Fibroblast of gingiva (primary cell): Measurements from ENCODE around the gene PDIA5.
A peak's percentile ranks its signal among the peaks of the same experiment; 100 is the strongest.

Experiments
- DNase-seq: peaks from one replicate; pipeline ENCODE4 v3.0.0-alpha.2; 2011; ENCODE audit warnings: low read depth

PDIA5 gene

DNA sequence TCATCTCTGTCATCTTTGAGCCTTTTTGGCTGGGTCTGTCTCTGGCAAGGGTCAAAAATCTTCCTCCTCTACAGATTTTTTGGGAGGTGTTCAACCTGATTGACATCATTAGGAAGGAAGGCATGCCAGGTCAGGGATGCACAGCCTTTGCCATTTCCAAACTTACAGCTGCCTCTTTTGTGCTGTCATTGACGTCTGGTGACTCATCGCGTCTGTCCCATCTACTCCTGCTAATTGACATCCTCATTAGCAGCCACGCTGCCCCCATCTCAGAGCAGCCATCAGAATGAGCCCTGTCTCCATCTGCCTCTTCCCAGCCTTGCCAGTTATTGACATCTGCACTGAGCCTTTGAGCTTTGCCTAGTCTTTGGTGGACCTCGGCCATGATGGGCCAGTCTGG, 53.0 kb downstream of the PDIA5 start:
- DNase-seq, result no peak

- DNase-seq, result no peak
Measured at GRCh38 chr3:123120573-123120972, 53.7 kb downstream of the PDIA5 start.

DNA sequence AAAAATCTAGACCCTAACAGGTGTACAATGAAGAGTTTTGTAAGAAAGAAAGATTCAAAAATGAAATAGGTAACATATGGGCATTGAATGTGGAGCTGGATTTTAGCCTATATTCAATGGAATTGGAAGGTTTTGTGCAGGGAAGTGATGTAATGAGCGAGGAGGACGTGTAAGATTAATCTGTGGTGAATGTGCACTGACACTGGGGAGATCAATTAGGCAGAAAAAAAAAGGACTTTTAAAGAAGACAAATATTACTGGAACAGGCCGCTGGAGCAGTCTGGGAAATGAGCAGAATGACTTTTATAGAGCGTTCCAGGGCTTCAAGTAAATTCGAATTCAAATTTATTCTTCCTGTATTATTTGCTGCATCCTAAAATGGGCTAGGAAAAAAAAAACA, 55.2 kb downstream of the PDIA5 start:
- DNase-seq, result no peak

DNA sequence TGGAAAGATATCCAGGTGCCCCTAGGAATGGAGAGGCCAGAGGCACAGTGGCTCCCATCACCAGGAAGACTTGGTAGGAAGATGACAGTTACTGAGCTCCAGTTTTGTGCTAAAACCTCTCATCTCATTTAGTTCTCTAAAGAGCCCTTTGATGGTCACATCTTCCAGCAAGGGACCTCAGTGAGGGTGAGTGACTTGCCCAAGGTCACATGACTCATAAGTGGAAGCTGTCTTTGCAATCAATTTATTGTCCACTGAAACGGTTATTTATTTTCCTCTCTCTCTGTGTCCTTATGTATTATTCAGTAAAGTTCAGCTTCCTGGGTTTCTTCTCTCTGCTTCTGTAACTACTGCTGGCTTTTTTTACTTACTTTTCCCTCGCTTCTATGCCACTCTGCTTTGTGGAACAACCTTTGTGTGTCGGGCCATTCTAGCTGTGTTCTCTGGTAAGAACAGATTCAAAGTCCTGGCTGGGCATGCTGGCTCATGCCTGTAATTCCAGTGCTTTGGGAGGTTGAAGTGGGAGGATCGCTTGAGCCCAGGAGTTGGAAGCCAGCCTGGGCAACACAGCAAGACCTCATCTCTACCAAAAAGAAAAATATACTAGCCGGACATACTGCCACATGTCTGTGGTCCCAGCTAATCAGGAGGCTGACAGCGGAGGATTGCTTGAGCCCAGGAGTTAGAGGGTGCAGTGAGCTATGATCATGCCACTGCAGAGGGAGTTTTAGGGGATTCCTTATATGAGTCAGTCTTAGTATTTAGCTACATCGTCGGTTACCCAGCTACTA, 55.9 kb downstream of the PDIA5 start:
- DNase-seq, result peak; percentile 23

DNA sequence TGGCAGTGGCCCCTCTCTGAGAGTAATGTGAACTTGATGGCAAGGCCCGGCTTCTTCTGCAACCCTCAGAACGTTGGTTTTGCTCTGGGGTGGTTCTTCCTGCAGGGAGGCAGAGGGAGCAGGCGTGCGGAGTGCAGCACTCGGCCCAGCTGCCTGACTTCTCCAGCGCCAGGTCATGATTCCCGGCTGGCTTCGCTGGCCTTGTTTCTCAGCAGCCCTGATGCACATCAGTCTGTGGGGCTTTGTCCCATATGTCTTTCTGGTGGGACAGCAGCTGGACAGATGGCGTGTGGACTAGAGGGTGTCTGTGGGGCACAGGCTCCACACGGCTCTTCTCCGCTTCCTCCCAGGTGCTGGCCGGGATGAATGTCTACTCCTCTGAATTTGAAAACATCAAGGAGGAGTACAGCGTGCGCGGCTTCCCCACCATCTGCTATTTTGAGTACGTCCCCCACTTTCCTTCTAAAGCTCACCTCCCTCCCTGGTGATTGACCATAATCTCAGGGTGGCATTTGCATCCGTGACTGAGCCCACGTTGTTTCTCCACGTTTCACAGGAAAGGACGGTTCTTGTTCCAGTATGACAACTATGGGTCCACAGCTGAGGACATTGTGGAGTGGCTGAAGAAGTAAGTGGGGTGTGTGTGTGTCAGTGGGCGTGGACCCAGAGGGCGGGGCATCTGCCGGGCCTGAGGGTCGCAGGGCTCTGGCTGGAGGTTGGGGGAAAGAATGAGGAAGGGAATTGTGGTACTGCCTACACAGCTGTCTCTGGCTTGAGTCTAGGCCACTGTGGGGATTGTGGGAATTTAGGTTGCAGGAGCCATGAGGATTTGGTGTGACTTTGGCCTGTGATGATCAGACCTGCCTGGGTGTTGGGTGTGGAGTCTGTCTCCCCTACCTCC, 57.1 kb downstream of the PDIA5 start:
- no peak for DNase-seq

DNA sequence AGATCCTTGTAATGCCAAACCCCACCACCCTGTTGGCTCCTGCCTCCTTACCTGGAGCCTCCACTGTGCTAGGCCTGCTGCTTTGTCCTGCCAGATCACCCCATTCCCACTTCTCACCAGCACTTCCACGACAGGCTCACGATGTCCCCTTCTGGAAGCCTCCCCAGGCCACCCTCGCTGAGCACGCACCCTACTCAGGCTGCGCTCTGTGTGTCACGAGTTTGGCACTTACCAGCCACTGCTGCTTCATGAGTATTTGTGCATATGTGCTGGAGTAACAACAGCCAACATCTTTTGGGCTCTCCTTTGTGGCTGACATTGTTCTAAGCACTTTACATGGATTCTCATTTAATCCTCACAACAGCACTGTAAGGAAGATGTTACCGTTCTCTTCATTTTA, 58.1 kb downstream of the PDIA5 start:
- no peak for DNase-seq

DNA sequence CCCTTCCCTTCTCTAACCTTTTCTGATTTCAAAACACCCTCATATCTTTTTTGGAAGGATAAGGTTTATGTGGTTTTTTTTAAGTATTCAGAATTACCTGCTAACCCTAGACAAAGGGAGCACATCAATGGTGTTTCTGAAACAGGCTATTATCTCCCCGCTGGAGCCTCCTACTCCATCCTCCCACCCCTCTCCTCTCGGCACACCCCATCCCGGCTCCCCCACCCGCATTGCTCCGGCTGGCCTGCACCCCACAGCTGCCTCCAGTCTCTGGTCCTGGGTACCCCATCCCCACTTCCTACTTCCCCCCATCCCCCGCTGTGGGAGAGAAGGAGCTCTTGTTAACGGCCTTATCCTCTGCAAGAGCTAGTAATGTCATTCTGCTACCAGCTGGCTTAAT, 59.2 kb downstream of the PDIA5 start:
- DNase-seq, result no peak

DNA sequence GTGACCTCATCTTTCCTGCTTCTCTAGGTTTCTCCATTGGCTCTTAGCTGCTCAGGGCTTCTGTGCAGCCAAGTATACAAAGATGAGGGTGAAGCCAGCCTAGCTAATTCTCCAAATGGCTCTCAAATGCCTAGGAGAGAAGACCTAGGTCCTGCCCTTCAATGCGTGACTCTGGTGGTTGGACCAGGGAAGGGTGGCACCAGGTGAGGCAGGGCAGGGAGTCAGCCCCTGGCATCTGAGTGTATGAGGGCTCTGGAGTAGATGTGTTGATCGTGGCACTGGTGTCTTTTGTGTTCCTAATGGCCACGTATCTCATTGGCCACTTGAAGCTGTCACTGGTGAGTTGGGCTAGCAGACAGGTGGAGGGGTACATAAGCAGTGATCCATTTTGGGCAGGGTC, 59.8 kb downstream of the PDIA5 start:
- DNase-seq, result no peak

DNA sequence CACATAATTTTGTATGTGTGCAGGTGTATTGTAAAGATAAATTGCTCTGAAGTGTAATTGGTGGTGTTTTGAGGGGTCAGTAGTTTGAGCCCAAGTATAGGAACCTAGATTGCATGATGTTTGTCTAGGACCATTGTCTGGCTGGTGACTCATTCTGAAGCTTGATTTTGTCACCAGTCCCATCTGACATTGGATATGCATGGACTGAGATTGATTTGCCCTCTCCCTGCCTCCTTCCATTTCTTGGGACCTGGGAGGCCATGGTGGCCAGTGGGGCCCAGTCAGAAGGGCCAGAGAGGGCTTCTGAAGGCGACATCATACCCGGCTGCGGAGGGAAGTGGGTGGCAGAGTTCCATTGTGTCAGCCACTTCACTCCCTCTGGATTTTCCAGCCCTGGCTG, 62.3 kb downstream of the PDIA5 start:
- DNase-seq, result no peak

DNA sequence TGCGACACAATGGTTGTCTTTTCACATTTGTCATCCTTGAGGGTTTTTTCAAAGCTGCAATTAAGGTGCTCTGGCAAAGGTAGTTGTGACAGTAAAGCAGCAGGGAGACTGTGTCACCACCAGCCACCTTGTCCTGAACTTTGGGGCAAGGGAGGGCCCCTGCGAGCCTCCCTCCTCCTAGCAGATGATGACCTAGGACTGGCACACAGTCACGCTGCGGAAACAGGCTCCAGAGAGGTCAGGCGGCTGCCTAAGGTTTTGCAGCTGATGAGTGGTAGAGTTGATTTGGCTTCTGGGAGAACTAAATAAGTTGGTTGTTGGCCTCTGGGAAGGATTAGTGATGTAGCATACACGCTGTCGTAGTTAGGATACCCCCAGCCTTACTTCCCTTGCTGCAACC, 62.7 kb downstream of the PDIA5 start:
- no peak for DNase-seq

- no peak for DNase-seq
Measured at GRCh38 chr3:123130079-123130750, 63.4 kb downstream of the PDIA5 start.

GRCh38 chr3:123134671-123135070, 67.8 kb downstream of the PDIA5 start:
- DNase-seq, result no peak

DNA sequence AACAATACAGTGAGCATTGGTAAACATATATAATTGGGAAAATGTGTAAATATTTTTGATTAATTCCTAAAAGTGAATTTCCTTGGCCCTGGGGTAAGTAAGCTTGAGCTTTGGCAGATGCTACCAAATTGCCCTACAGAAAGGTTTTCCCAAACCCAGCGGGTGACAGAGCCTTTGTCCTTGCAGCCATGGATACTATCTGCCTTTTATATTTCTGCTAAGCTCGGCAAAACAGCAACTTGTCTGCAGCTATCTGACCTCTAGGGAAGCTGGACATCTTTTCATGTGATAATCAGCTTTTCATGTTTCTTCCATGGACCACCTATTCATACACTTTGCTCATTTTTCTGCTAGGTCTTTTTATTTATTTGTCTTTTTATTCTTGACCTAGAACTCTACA, 70.2 kb downstream of the PDIA5 start:
- DNase-seq, result no peak

- peak; percentile 75 for DNase-seq
Measured at GRCh38 chr3:123138839-123139444, 72.1 kb downstream of the PDIA5 start.

GRCh38 chr3:123139522-123139921, 72.7 kb downstream of the PDIA5 start:
- DNase-seq, result no peak

- DNase-seq, result no peak
Measured at GRCh38 chr3:123140550-123140949, 73.7 kb downstream of the PDIA5 start.

GRCh38 chr3:123141276-123141675, 74.5 kb downstream of the PDIA5 start:
- DNase-seq, result no peak

GRCh38 chr3:123143669-123144411, 77.0 kb downstream of the PDIA5 start:
- DNase-seq, result no peak

- DNase-seq, result no peak
Measured at GRCh38 chr3:123147754-123148535, 81.1 kb downstream of the PDIA5 start.

- DNase-seq, result no peak
Measured at GRCh38 chr3:123148772-123149171, 81.9 kb downstream of the PDIA5 start.

DNA sequence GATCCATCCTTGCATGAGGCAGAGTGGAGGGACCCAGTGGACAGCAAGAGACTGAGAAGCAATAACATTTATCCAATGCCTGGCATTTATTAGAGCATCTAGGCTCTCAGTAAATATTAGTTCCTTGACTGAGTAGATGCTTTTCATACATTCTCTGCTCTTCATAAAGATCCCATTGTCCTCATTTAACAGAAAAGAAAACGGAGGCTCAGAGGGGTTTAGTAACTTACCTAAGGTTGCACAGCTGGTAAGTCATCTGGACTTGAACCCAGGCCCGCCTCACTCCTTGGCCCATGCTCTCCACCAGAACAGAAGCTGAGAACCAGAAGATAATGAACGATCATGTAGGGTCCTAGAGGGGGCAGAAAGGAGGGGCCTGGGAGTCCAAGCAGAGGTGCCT, 82.7 kb downstream of the PDIA5 start:
- no peak for DNase-seq
